Activated CD8-positive, alpha-beta T cell treated with anti-CD3 and anti-CD28 coated beads for 36 hours (primary cell): ENCODE measurements around the gene RDH8. TPM values are rescaled to one million over a fixed set of nuclear protein-coding genes. Genes with fewer than 3 reads are reported as not detected.

Experiments used
- ATAC-seq: fragments of 200-7000 bp; cut with Tn5 transposase; one replicate; pipeline ENCODE4 v1.10.0; 2021; ENCODE audit warnings: mild to moderate bottlenecking, moderate library complexity
- CTCF ChIA-PET: fragments of 350-600 bp; sonication (Branson Sonifier 250); formaldehyde crosslinking; loops from one replicate; lab custom pipeline; 2021; ENCODE audit warnings: antibody characterized with exemption; lab: Charles Lee
- POLR2A ChIA-PET: fragments of 350-600 bp; sonication (Branson Sonifier 250); formaldehyde crosslinking; loops from one replicate; lab custom pipeline; 2021; ENCODE audit warnings: antibody characterized with exemption; lab: Charles Lee
- DNase-seq: peaks from one replicate; pipeline ENCODE4 v3.0.0-alpha.2; 2020
- H3K27ac Mint-ChIP-seq: one replicate; pipeline ENCODE4 v1.8.0; 2021; ENCODE audit warnings: mild to moderate bottlenecking, mixed read lengths
- H3K27me3 Mint-ChIP-seq: one replicate; pipeline ENCODE4 v1.8.0; 2021; ENCODE audit warnings: mixed read lengths
- H3K36me3 Mint-ChIP-seq: one replicate; pipeline ENCODE4 v1.8.0; 2021; ENCODE audit warnings: low read depth, mixed read lengths
- H3K4me1 Mint-ChIP-seq: one replicate; pipeline ENCODE4 v1.8.0; 2021; ENCODE audit warnings: low read depth, mixed read lengths
- H3K4me3 Mint-ChIP-seq: one replicate; pipeline ENCODE4 v1.8.0; 2021; ENCODE audit warnings: mild to moderate bottlenecking, moderate library complexity, mixed read lengths
- H3K9me3 Mint-ChIP-seq: one replicate; pipeline ENCODE4 v1.8.0; 2021; ENCODE audit warnings: mixed read lengths
- CTCF ChIP-seq: fragments of 200-600 bp; IDR thresholded peaks from one replicate; pipeline ENCODE4 v1.8.0; 2022; ENCODE audit warnings: antibody characterized with exemption, mild to moderate bottlenecking
- intact Hi-C: fragments of 100-400 bp; cut with micrococcal nuclease; formaldehyde crosslinking; loops from one replicate; pipeline ENCODE4 v1.10.0; 2022
- total RNA-seq, 2 experiments: library from RNA; stranded (reverse); gene quantifications; one replicate each; pipeline ENCODE4 v1.2.3, GENCODE V29; 2021

Gene RDH8
- total RNA-seq, 2 experiments from 2014 or later: not detected

- intact Hi-C loops: no loop called here
- Mint-ChIP-seq H3K27me3 (peaks cover 49% of the 10 kb centered on the region), H3K9me3 (no peaks in the 10 kb centered on the region), H3K27ac (no peak overlapping the region), H3K4me3 (no peak overlapping the region), H3K4me1 (peaks cover 36% of the 10 kb centered on the region), H3K36me3 (no peaks in the 10 kb centered on the region)
- CTCF ChIA-PET: interaction anchor here (1.1 kb wide), 1 partner anchor 113 kb away, joined by 4 read pairs; the partner anchor contains the start of gene EIF3G
- ATAC-seq: no peak
- POLR2A ChIA-PET: interaction anchor here (0.9 kb wide), 1 partner anchor 20 kb away, joined by 4 read pairs; no protein-coding TSS in a partner anchor
- no peak for DNase-seq
- no peak for TF ChIP-seq CTCF
Observed at GRCh38 chr19:10007371-10008183, 5.7 kb upstream of the RDH8 start.

GRCh38 chr19:10008184-10008765 lies 5.0 kb upstream of the RDH8 start:
- Mint-ChIP-seq H3K27me3 (peaks cover 47% of the 10 kb centered on the region), H3K27ac (no peak overlapping the region), H3K4me1 (peaks cover 36% of the 10 kb centered on the region), H3K9me3 (no peaks in the 10 kb centered on the region), H3K4me3 (no peak overlapping the region), H3K36me3 (no peaks in the 10 kb centered on the region)
- TF ChIP-seq CTCF: no peak
- intact Hi-C loops: no loop called here
- ChIA-PET POLR2A (no interaction called here), CTCF (interaction anchor here (1.1 to 1.2 kb wide), 2 partner anchors 8 to 112 kb away, joined by 4 to 5 read pairs; partner anchors contain the start of gene EIF3G)
- ATAC-seq: no peak
- DNase-seq: no peak

GRCh38 chr19:10009714-10010224 lies 3.5 kb upstream of the RDH8 start:
- Mint-ChIP-seq H3K36me3 (no peaks in the 10 kb centered on the region), H3K27ac (no peak overlapping the region), H3K4me1 (peaks cover 31% of the 10 kb centered on the region), H3K9me3 (no peaks in the 10 kb centered on the region), H3K4me3 (no peak overlapping the region), H3K27me3 (peaks cover 49% of the 10 kb centered on the region)
- no peak for TF ChIP-seq CTCF
- DNase-seq (no peak), ATAC-seq (no peak)
- intact Hi-C loops: no loop called here
- ChIA-PET POLR2A (no interaction called here), CTCF (interaction anchor here (2.0 kb wide), 1 partner anchor 18 kb away, joined by 11 read pairs; no protein-coding TSS in a partner anchor)

- Mint-ChIP-seq H3K36me3 (no peaks in the 10 kb centered on the region), H3K27ac (no peak within 1 kb of the TSS), H3K4me1 (peaks cover 28% of the 10 kb centered on the region), H3K4me3 (no peak within 1 kb of the TSS), H3K9me3 (no peaks in the 10 kb centered on the region), H3K27me3 (peaks cover 49% of the 10 kb centered on the region)
- ATAC-seq: no peak
- DNase-seq: no peak
- ChIA-PET CTCF (interaction anchor here (2.0 kb wide), 1 partner anchor 17 kb away, joined by 11 read pairs; no protein-coding TSS in a partner anchor), POLR2A (interaction anchor here (0.6 kb wide), 1 partner anchor 61 kb away, joined by 3 read pairs; no protein-coding TSS in a partner anchor)
- intact Hi-C loops: no loop called here
- TF ChIP-seq CTCF: no peak
Observed at GRCh38 chr19:10010247-10010691, 3.0 kb upstream of the RDH8 start, which contains the start of gene COL5A3. TSS of gene COL5A3 (minus strand) at chr19:10010504. CDS start at chr19:10010385, 119 bp downstream.
